HEK293T (cell line): Measurements from ENCODE around the gene GABPB2.

Source experiments
- BHLHE40 ChIP-seq: fragments of 450-650 bp; IDR thresholded peaks from 2 replicates; pipeline ENCODE4 v1.6.1; 2016; ENCODE audit warnings: mild to moderate bottlenecking, moderate library complexity, borderline replicate concordance
- CTBP1 ChIP-seq: fragments of 450-650 bp; IDR thresholded peaks from 2 replicates; pipeline ENCODE4 v1.6.1; 2016; ENCODE audit warnings: borderline replicate concordance
- ELF4 ChIP-seq: fragments of 450-650 bp; IDR thresholded peaks from 2 replicates; pipeline ENCODE4 v1.6.1; 2017; ENCODE audit warnings: antibody characterized with exemption
- FOXA1 ChIP-seq: fragments of 450-650 bp; IDR thresholded peaks from 2 replicates; pipeline ENCODE4 v1.6.1; 2016; ENCODE audit warnings: mild to moderate bottlenecking
- FOXK2 ChIP-seq: fragments of 450-650 bp; IDR thresholded peaks from 2 replicates; pipeline ENCODE4 v1.6.1; 2016; ENCODE audit warnings: mild to moderate bottlenecking
- FOXM1 ChIP-seq: fragments of 450-650 bp; IDR thresholded peaks from 2 replicates; pipeline ENCODE4 v1.6.1; 2017; ENCODE audit warnings: mild to moderate bottlenecking, borderline replicate concordance
- HDGF ChIP-seq: fragments of 450-650 bp; IDR thresholded peaks from 2 replicates; pipeline ENCODE4 v1.6.1; 2017; ENCODE audit warnings: antibody characterized with exemption, borderline replicate concordance
- NFRKB ChIP-seq: fragments of 450-650 bp; IDR thresholded peaks from 2 replicates; pipeline ENCODE4 v1.6.1; 2016; ENCODE audit warnings: mild to moderate bottlenecking, moderate library complexity
- PKNOX1 ChIP-seq: fragments of 450-650 bp; IDR thresholded peaks from 2 replicates; pipeline ENCODE4 v1.6.1; 2016
- SP1 ChIP-seq: fragments of 450-650 bp; IDR thresholded peaks from 2 replicates; pipeline ENCODE4 v1.6.1; 2017
- SUZ12 ChIP-seq: fragments of 450-650 bp; IDR thresholded peaks from 2 replicates; pipeline ENCODE4 v1.6.1; 2016; ENCODE audit warnings: mild to moderate bottlenecking
- TARDBP ChIP-seq: fragments of 450-650 bp; IDR thresholded peaks from 2 replicates; pipeline ENCODE4 v1.6.1; 2016
- ZNF384 ChIP-seq: fragments of 450-650 bp; IDR thresholded peaks from 2 replicates; pipeline ENCODE4 v1.6.1; 2016

- TF ChIP-seq SUZ12 (no peak), FOXK2 (no peak), PKNOX1 (no peak), FOXM1 (no peak), ZNF384 (no peak), FOXA1 (no peak), TARDBP (no peak), NFRKB (no peak), ELF4 (no peak), SP1 (no peak), HDGF (no peak), BHLHE40 (no peak), CTBP1 (no peak)
These were observed 15.0 kb upstream of the GABPB2 start for GRCh38 chr1:151055581-151055980.
